ENCODE results near the gene NHSL2.

- TF ChIP-seq CTCF (IDR thresholded peaks at IDR 0.05) (no peak), POLR2A (IDR thresholded peaks at IDR 0.05) (no peak)
These were observed 42.7 kb downstream of the NHSL2 start for GRCh38 chrX:71953391-71953790.

Data from lower leg skin (tissue), 3 donors.